ENCODE measurements around the gene RCE1.

The RCE1 gene

GRCh38 chr11:66869567-66869870 lies 26.3 kb downstream of the RCE1 start:
- DNase-seq (ENCODE audit: low read depth), result no peak

GRCh38 chr11:66870131-66870530 lies 26.9 kb downstream of the RCE1 start:
- DNase-seq (ENCODE audit: low read depth), result no peak

- DNase-seq (ENCODE audit: low read depth), result no peak
Measured at GRCh38 chr11:66870616-66871520, 27.6 kb downstream of the RCE1 start.

- DNase-seq (ENCODE audit: low read depth), result no peak
Measured at GRCh38 chr11:66871521-66871901, 28.3 kb downstream of the RCE1 start.

- DNase-seq (ENCODE audit: low read depth), result no peak
Measured at GRCh38 chr11:66874232-66874631, 31.0 kb downstream of the RCE1 start.

GRCh38 chr11:66875378-66875777 lies 32.1 kb downstream of the RCE1 start:
- no peak for DNase-seq (ENCODE audit: low read depth)

- no peak for DNase-seq (ENCODE audit: low read depth)
Measured at GRCh38 chr11:66877588-66878385, 34.5 kb downstream of the RCE1 start.

- DNase-seq (ENCODE audit: low read depth), result no peak
Measured at GRCh38 chr11:66878474-66878873, 35.2 kb downstream of the RCE1 start.

- no peak for DNase-seq (ENCODE audit: low read depth)
Measured at GRCh38 chr11:66879000-66879399, 35.8 kb downstream of the RCE1 start.

- no peak for DNase-seq (ENCODE audit: low read depth)
Measured at GRCh38 chr11:66879583-66879982, 36.3 kb downstream of the RCE1 start.

GRCh38 chr11:66879999-66880398 lies 36.8 kb downstream of the RCE1 start:
- no peak for DNase-seq (ENCODE audit: low read depth)

GRCh38 chr11:66880496-66881450 lies 37.5 kb downstream of the RCE1 start:
- no peak for DNase-seq (ENCODE audit: low read depth)

GRCh38 chr11:66881451-66881835 lies 38.2 kb downstream of the RCE1 start:
- DNase-seq (ENCODE audit: low read depth), result no peak

- DNase-seq (ENCODE audit: low read depth), result no peak
Measured at GRCh38 chr11:66881927-66882452, 38.7 kb downstream of the RCE1 start.

- DNase-seq (ENCODE audit: low read depth), result no peak
Measured at GRCh38 chr11:66882561-66883015, 39.3 kb downstream of the RCE1 start.

- no peak for DNase-seq (ENCODE audit: low read depth)
Measured at GRCh38 chr11:66883016-66883965, 40.0 kb downstream of the RCE1 start.

GRCh38 chr11:66884443-66884842 lies 41.2 kb downstream of the RCE1 start:
- DNase-seq (ENCODE audit: low read depth), result no peak

GRCh38 chr11:66885469-66885868 lies 42.2 kb downstream of the RCE1 start:
- no peak for DNase-seq (ENCODE audit: low read depth)

GRCh38 chr11:66885950-66886440 lies 42.8 kb downstream of the RCE1 start:
- DNase-seq (ENCODE audit: low read depth), result no peak

- DNase-seq (ENCODE audit: low read depth), result no peak
Measured at GRCh38 chr11:66886671-66887221, 43.5 kb downstream of the RCE1 start.
